Activated naive CD4-positive, alpha-beta T cell treated with anti-CD3 and anti-CD28 coated beads, Interleukin-2, amount 10 ng/mL, durations not matched to agents 7 days and 5 days (primary cell): Measurements from ENCODE around the gene DRAXIN.
A peak's percentile ranks its signal among the peaks of the same experiment; 100 is the strongest.

Experiments
- CTCF ChIA-PET: fragments of 350-600 bp; sonication (Branson Sonifier 250); formaldehyde crosslinking; loops from one replicate; lab custom pipeline; 2021; ENCODE audit warnings: antibody characterized with exemption; lab: Charles Lee
- DNase-seq: peaks from one replicate; pipeline ENCODE4 v3.0.0-alpha.2; 2020
- H3K27ac Mint-ChIP-seq: one replicate; pipeline ENCODE4 v1.8.0; 2021; ENCODE audit warnings: mild to moderate bottlenecking, moderate library complexity, mixed read lengths
- H3K27me3 Mint-ChIP-seq: one replicate; pipeline ENCODE4 v1.8.0; 2021; ENCODE audit warnings: mild to moderate bottlenecking, mixed read lengths
- H3K36me3 Mint-ChIP-seq: one replicate; pipeline ENCODE4 v1.8.0; 2021; ENCODE audit warnings: mixed read lengths
- H3K4me1 Mint-ChIP-seq: one replicate; pipeline ENCODE4 v1.8.0; 2021; ENCODE audit warnings: mixed read lengths
- H3K4me3 Mint-ChIP-seq: one replicate; pipeline ENCODE4 v1.8.0; 2021; ENCODE audit warnings: mild to moderate bottlenecking, moderate library complexity, mixed read lengths
- H3K9me3 Mint-ChIP-seq: one replicate; pipeline ENCODE4 v1.8.0; 2021; ENCODE audit warnings: mixed read lengths

The DRAXIN gene

GRCh38 chr1:11668516-11668915 lies 23.0 kb upstream of the DRAXIN start:
- peaks cover 17% of the 10 kb centered on the region for H3K4me1 Mint-ChIP-seq

GRCh38 chr1:11670747-11671146 lies 20.8 kb upstream of the DRAXIN start:
- Mint-ChIP-seq H3K9me3 (no peaks in the 10 kb centered on the region), H3K36me3 (peaks cover 35% of the 10 kb centered on the region), H3K4me3 (no peak overlapping the region), H3K4me1 (peaks cover 9% of the 10 kb centered on the region), H3K27ac (no peak overlapping the region), H3K27me3 (no peaks in the 10 kb centered on the region)
- no peak for DNase-seq
- CTCF ChIA-PET = no interaction called here

More at GRCh38 chr1:11668516-11668915, 23.0 kb upstream of the DRAXIN start:
- Mint-ChIP-seq H3K27me3 (no peaks in the 10 kb centered on the region), H3K27ac (no peak overlapping the region), H3K4me3 (no peak overlapping the region), H3K9me3 (no peaks in the 10 kb centered on the region), H3K36me3 (peaks cover 21% of the 10 kb centered on the region)
- CTCF ChIA-PET = no interaction called here
- no peak for DNase-seq

GRCh38 chr1:11671205-11671543 lies 20.3 kb upstream of the DRAXIN start:
- Mint-ChIP-seq H3K4me1 (peaks cover 5% of the 10 kb centered on the region), H3K36me3 (peaks cover 37% of the 10 kb centered on the region), H3K9me3 (no peaks in the 10 kb centered on the region), H3K27ac (no peak overlapping the region), H3K4me3 (no peak overlapping the region), H3K27me3 (no peaks in the 10 kb centered on the region)
- CTCF ChIA-PET = no interaction called here
- no peak for DNase-seq

- Mint-ChIP-seq H3K9me3 (no peaks in the 10 kb centered on the region), H3K4me3 (no peak overlapping the region), H3K27me3 (no peaks in the 10 kb centered on the region), H3K27ac (no peak overlapping the region), H3K4me1 (peaks cover 2% of the 10 kb centered on the region), H3K36me3 (peaks cover 37% of the 10 kb centered on the region)
- no peak for DNase-seq
- CTCF ChIA-PET = interaction anchor here (1.0 kb wide), 1 partner anchor 7 kb away, joined by 4 read pairs; no protein-coding TSS in a partner anchor
These were observed 19.8 kb upstream of the DRAXIN start for GRCh38 chr1:11671544-11672286.

GRCh38 chr1:11673089-11673769 lies 18.3 kb upstream of the DRAXIN start:
- Mint-ChIP-seq H3K4me1 (no peaks in the 10 kb centered on the region), H3K27ac (peak overlapping the region; percentile 45), H3K4me3 (no peak overlapping the region), H3K9me3 (no peaks in the 10 kb centered on the region), H3K27me3 (no peaks in the 10 kb centered on the region), H3K36me3 (peaks cover 34% of the 10 kb centered on the region)
- CTCF ChIA-PET = interaction anchor here (1.0 to 1.8 kb wide), 3 partner anchors 9 to 27 kb away, joined by 3 to 5 read pairs (median 4); partner anchors contain the start of gene FBXO6
- DNase-seq = no peak

- CTCF ChIA-PET = no interaction called here
- peaks cover 32% of the 10 kb centered on the region for H3K36me3 Mint-ChIP-seq
- peaks cover 8% of the 10 kb centered on the region for H3K4me1 Mint-ChIP-seq
- DNase-seq = no peak
- H3K27me3 Mint-ChIP-seq = no peaks in the 10 kb centered on the region
- no peaks in the 10 kb centered on the region for H3K9me3 Mint-ChIP-seq
- H3K27ac Mint-ChIP-seq = no peak overlapping the region
- no peak overlapping the region for H3K4me3 Mint-ChIP-seq
These were observed 17.0 kb upstream of the DRAXIN start for GRCh38 chr1:11674488-11674887.

GRCh38 chr1:11675325-11675724 lies 16.2 kb upstream of the DRAXIN start:
- Mint-ChIP-seq H3K36me3 (peaks cover 29% of the 10 kb centered on the region), H3K27me3 (no peaks in the 10 kb centered on the region), H3K4me3 (no peak overlapping the region), H3K4me1 (peaks cover 14% of the 10 kb centered on the region), H3K27ac (no peak overlapping the region), H3K9me3 (no peaks in the 10 kb centered on the region)
- DNase-seq = no peak
- CTCF ChIA-PET = no interaction called here

- H3K36me3 Mint-ChIP-seq = peaks cover 23% of the 10 kb centered on the region
- CTCF ChIA-PET = interaction anchor here (1.4 kb wide), 1 partner anchor 43 kb away, joined by 5 read pairs; no protein-coding TSS in a partner anchor
- peaks cover 4% of the 10 kb centered on the region for H3K27me3 Mint-ChIP-seq
- no peak overlapping the region for H3K4me3 Mint-ChIP-seq
- DNase-seq = no peak
- peaks cover 14% of the 10 kb centered on the region for H3K4me1 Mint-ChIP-seq
- no peaks in the 10 kb centered on the region for H3K9me3 Mint-ChIP-seq
- no peak overlapping the region for H3K27ac Mint-ChIP-seq
These were observed 15.0 kb upstream of the DRAXIN start for GRCh38 chr1:11676386-11677103.

- peaks cover 20% of the 10 kb centered on the region for H3K36me3 Mint-ChIP-seq
- H3K9me3 Mint-ChIP-seq = no peaks in the 10 kb centered on the region
- CTCF ChIA-PET = interaction anchor here (1.3 to 1.5 kb wide), 2 partner anchors 14 to 28 kb away, joined by 3 read pairs; partner anchors contain the start of gene FBXO6
- no peak overlapping the region for H3K27ac Mint-ChIP-seq
- peak overlapping the region; percentile 6 for H3K4me3 Mint-ChIP-seq
- peaks cover 21% of the 10 kb centered on the region for H3K4me1 Mint-ChIP-seq
- peaks cover 20% of the 10 kb centered on the region for H3K27me3 Mint-ChIP-seq
- no peak for DNase-seq
These were observed 13.1 kb upstream of the DRAXIN start for GRCh38 chr1:11678442-11678841.

- no peak for DNase-seq
- H3K27me3 Mint-ChIP-seq = peaks cover 41% of the 10 kb centered on the region
- no peaks in the 10 kb centered on the region for H3K9me3 Mint-ChIP-seq
- peak overlapping the region; percentile 80 for H3K4me3 Mint-ChIP-seq
- H3K4me1 Mint-ChIP-seq = peaks cover 21% of the 10 kb centered on the region
- peak overlapping the region; percentile 78 for H3K27ac Mint-ChIP-seq
- peaks cover 7% of the 10 kb centered on the region for H3K36me3 Mint-ChIP-seq
- CTCF ChIA-PET = interaction anchor here (1.7 to 2.1 kb wide), 2 partner anchors 16 to 35 kb away, joined by 5 to 13 read pairs; partner anchors contain the start of gene FBXO6
These were observed 11.0 kb upstream of the DRAXIN start for GRCh38 chr1:11680270-11681070.

- Mint-ChIP-seq H3K36me3 (peaks cover 3% of the 10 kb centered on the region), H3K9me3 (no peaks in the 10 kb centered on the region), H3K4me1 (peaks cover 21% of the 10 kb centered on the region), H3K4me3 (peak within 1 kb of the TSS; percentile 87), H3K27me3 (peaks cover 46% of the 10 kb centered on the region), H3K27ac (peak within 1 kb of the TSS; percentile 93)
- DNase-seq = peak; percentile 93
- CTCF ChIA-PET = interaction anchor here (0.7 to 2.1 kb wide), 4 partner anchors 17 to 36 kb away, joined by 3 to 13 read pairs (median 4); partner anchors contain the start of gene FBXO6
These were observed 10.3 kb upstream of the DRAXIN start, which contains the start of gene MAD2L2 for GRCh38 chr1:11681071-11681771. MAD2L2 (minus strand) TSS chr1:11681148; CDS start chr1:11680601, 547 bp downstream.

- Mint-ChIP-seq H3K4me3 (peak overlapping the region; percentile 87), H3K27me3 (peaks cover 55% of the 10 kb centered on the region), H3K36me3 (peaks cover 3% of the 10 kb centered on the region), H3K9me3 (no peaks in the 10 kb centered on the region), H3K27ac (no peak overlapping the region), H3K4me1 (peaks cover 21% of the 10 kb centered on the region)
- no peak for DNase-seq
- CTCF ChIA-PET = interaction anchor here (0.8 to 2.1 kb wide), 6 partner anchors 8 to 38 kb away, joined by 3 to 13 read pairs (median 4); partner anchors contain the start of gene FBXO6
These were observed 9.2 kb upstream of the DRAXIN start for GRCh38 chr1:11682287-11682771.
